UCSD-AML1 (cell line): ENCODE data around the gene HES2.
A peak's percentile ranks its signal among the peaks of the same experiment; 100 is the strongest.
"Not testable (repeated sequence)": the region's sequence is repeated elsewhere in the genome, so short reads cannot be mapped to it uniquely, and the experiment has no call there.

Experiments used
- DNase-seq: peaks from one replicate; lab custom pipeline; 2025; ENCODE audit not compliant: unreplicated experiment; lab: John Stamatoyannopoulos, UW

The HES2 gene

GRCh38 chr1:6437012-6437700, 17.4 kb upstream of the HES2 start:
- DNase-seq: not testable (repeated sequence)

GRCh38 chr1:6436277-6436676, 16.6 kb upstream of the HES2 start:
- DNase-seq: not testable (repeated sequence)

DNA sequence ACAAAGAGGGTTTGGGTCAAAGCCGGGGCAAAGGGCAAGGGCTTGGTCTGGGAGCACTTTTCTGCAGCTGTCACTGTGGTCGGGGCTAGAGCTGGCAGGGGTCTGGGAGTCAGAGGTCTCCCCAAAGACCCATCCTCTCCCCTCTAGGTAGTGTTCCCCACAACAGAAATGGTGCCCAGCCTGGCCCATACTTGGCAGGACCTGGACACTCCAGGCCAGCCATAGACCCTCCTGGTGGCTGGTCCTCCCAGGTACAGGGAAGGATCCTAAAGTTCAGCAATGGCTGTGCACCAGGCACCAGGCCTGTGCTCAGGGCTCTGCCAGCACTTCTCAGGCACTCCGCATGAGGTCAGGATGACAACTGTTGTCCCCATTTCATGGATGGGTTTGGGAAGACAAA, 15.8 kb upstream of the HES2 start:
- DNase-seq: no peak

DNA sequence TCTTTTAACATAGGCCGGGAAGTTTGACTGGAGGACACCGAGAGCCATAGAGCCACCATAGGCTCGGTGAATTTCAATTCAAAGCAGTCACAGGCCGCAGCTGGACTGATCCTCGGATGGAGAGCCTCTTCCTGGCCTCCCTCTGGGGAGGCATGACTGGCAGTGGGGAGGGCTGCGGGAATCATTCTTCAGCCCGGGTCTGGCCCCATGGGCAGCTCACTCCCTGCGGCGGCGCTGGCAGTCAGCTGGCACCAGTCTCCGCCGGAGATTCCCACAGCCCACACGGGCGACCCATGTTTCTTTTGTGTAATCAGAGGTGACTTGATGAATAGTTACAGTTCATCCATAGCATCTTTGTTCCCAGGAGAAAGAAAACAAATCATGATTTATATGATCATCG, 15.4 kb upstream of the HES2 start:
- DNase-seq: no peak

GRCh38 chr1:6434186-6434585, 14.5 kb upstream of the HES2 start:
- no peak for DNase-seq

GRCh38 chr1:6431645-6432579, 12.2 kb upstream of the HES2 start:
- not testable (repeated sequence) for DNase-seq

DNA sequence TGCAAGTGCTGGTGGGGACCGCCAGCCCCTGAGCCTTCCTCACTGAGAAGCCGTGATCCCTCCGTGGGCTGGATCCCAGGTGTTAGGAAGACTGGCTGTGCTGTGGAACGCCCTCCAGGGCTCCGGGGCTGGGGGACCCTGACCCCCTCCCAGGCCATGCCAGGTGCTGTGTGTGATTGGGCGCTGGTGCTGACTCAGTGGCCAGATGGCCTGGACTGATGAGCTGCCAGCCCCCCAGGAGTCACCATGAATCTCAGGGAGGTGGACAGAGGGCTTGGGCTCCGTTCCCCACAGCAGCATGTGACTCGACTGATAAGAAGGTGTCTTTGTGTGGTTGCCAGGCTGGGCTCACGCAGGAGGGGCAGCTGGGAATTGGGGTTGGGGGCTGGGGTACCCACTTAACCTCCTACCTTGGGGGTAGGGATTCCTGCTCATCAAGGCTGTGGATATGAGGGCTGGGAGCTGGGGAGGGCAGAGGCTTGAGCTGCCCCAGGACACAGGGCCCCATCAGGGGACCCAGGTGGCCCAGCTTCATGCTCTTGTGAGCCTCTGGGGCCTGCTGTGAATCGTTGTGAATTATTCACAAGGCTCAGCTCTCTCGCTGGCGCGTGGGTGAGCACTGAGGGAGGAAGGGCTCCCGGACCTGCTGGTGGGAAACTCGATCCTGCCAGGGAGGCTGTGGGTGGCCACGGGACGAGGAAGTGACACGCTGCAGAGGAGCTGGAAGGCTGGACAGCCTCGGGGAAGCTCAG, 10.1 kb upstream of the HES2 start:
- not testable (repeated sequence) for DNase-seq

GRCh38 chr1:6428453-6428852, 8.7 kb upstream of the HES2 start:
- not testable (repeated sequence) for DNase-seq

- no peak for DNase-seq
These were observed 8.0 kb upstream of the HES2 start for GRCh38 chr1:6427441-6428390.

GRCh38 chr1:6426972-6427350, 7.2 kb upstream of the HES2 start:
- DNase-seq: no peak

DNA sequence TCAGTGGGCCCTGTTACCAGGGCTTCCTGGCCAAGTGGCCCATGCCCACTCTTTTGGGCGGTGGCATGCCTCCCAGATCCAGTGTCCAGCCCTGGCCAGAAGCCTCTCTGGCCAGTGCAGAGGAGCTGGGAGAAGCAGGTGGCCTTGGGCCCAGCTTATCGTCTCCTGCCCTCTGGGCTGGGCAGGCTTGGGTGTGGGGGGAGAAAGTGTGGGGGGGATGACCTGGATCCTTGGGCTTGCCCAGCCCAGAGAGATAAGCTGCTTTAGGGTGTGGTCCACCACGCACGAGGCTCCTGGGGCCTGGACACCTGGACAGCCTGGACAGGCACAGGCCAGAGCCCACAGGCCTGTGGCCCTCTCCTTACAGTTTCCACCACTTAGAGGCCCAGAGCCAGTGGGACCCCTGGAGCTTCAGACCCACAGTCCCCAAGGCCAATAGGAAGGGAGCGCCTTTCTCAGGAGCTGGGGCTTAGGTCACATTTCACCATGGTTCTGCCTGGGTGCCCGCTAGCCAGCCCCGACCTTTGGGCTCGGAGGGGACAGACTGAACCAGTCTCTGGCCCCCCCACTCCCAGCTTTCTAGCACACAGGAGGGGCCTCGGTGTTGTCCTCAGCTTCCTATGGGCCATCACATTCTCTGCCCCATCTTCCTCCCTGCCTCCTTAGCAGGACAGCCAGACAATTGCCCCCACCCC, 6.7 kb upstream of the HES2 start:
- no peak for DNase-seq

DNA sequence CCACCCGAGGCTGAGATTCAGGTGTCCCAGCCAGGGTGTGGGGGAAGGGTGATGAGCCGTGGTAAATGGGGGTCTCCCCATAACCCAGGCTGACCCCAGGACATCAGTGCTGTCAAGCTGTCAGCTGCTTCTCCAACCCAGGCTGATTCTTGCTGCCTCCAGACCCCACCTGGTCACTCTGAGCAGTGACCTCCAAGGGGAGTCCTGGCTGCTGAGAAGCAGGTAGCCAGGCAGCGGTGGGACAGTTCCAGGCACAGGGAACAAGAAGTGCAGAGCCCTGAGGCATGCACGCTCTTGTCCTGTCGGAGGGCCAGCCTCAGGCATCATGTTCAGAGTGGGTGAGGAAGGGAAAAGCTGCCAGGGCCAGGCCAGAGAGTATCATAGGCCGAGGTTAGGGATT, 5.9 kb upstream of the HES2 start:
- DNase-seq: no peak

GRCh38 chr1:6424619-6425593, 5.2 kb upstream of the HES2 start, which contains the start of gene ESPN:
ESPN (plus strand) TSS chr1:6424776; CDS start chr1:6424956, 180 bp downstream.
- DNase-seq: no peak

DNA sequence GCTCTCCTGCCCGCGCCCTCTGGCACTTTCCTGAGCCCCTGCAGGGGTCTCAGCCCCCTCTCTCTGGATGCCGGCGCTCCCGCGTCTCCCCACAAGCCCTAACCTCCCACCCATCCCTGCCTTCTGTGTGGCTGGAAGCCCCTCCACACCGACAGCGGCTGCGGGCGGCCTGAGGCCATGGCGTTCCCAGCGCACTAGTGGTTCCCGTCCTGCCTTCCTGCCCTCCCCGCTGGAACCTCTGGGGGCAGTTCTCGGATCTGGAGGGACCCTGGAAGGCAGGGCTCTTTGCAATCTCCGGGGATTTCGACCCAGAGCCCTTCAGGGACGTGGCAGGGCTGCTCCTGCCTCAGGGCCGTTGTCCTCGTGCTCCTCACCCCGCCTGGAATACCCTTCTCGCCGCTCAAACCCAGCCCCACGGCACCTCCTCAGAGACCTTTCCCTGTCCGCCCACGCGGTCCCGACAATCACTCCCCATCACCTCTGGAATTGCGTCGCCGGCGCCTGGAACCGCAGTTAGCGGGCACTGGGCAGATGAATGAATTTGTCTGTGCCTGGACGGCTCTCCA, 4.4 kb upstream of the HES2 start:
- DNase-seq: no peak

DNA sequence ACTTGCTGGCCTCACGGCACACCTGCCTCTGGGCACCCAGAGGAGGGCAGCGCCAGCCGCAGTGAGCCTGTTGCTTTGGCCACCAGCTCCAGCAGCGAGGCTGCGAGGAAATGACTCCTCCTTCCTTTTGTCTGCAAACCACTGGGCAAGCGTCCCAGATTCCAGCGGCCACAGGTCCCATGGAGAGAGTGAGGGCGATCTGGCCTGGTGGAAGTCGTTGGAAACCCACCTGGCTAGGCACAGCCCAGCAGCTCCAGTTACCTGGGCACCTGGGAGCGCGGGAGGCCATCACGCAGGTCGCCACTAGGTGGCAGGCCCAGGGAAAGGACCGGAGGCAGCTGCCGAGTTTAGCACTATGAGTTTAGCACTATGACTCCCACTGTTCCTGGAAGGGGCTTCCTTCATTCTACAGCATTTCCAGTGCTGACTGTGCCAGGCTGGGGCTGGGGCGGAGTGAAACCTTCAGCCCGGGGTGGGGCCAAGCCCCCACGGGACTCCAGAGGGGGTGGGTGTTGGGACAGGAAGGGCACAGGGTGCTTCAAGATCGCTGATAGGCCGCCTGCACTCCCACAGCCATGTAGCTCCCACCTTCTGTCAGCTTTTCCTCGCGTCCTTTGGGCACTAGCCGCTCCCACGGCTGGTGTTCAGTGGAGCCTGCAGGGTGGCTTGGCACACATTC, 3.7 kb upstream of the HES2 start:
- DNase-seq: peak; percentile 41

DNA sequence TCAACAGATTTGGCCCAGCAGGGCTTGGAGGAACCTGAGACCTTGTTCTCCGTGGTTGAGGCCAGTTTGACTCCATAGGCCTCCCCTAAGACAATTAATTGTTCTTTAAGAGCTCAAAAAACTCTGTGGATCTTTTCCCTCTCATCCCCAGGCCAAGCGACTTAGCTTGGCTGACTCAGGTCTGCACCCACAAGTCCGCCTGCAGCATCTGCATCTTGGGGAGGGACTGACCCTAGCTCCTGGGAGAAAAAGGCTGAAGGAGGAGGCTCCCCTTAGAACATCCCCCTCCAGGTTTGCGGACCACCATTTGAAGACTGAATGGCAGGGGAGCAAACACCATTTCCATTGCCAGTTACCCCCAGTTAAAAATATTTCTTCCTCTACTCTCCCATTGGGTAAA, 1.5 kb upstream of the HES2 start:
- no peak for DNase-seq

DNA sequence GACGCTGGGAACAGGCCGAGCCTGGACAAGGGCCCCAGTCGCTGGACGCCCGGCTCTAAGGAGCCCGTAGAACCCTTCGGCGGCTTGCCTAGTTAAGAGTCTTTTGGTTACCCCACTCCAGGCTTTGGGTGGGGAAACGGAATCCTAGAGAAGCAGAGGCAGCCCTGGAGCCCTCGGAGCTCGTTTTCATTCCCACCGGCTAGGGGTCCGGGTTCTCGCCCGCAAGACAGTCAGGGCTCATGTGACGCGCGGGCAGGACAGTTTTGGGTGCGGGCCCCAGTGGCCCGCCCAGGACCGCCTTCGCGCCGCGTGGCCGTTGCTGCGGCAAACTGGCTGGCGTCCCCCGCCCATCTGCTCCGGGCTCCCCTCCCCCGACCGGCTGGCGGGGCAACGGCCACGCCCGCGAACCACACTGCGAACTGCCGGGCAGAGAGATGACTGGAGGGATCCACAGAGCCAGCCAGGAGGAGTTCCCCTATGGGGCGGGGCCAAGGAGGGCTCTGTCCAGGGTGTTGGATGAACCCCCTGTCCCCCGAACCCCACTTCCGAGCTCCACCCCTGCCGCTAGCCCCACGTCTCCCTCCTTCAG, 829 bp upstream of the HES2 start:
- no peak for DNase-seq
